DMS 273 treated with DMSO at 0.1 percent for 48 hours (cell line): ENCODE results near the gene FBLN2.

ENCODE experiments used
- DNase-seq: peaks from one replicate; lab custom pipeline; 2025; lab: John Stamatoyannopoulos, UW

Gene FBLN2

GRCh38 chr3:13605555-13605954, 56.6 kb downstream of the FBLN2 start:
- no peak for DNase-seq

- DNase-seq, result no peak
Observed at GRCh38 chr3:13607821-13608597, 59.1 kb downstream of the FBLN2 start.

GRCh38 chr3:13608969-13609725, 60.2 kb downstream of the FBLN2 start:
- no peak for DNase-seq

GRCh38 chr3:13610006-13610570, 61.2 kb downstream of the FBLN2 start:
- no peak for DNase-seq

- DNase-seq, result no peak
Observed at GRCh38 chr3:13611221-13611620, 62.3 kb downstream of the FBLN2 start.

GRCh38 chr3:13612829-13613228, 63.9 kb downstream of the FBLN2 start:
- no peak for DNase-seq

GRCh38 chr3:13613343-13614190, 64.6 kb downstream of the FBLN2 start:
- DNase-seq, result no peak

- DNase-seq, result no peak
Observed at GRCh38 chr3:13614607-13615006, 65.7 kb downstream of the FBLN2 start.

GRCh38 chr3:13615019-13615528, 66.1 kb downstream of the FBLN2 start:
- DNase-seq, result no peak

GRCh38 chr3:13616359-13616758, 67.4 kb downstream of the FBLN2 start:
- DNase-seq, result no peak

- no peak for DNase-seq
Observed at GRCh38 chr3:13617097-13617738, 68.3 kb downstream of the FBLN2 start.

- no peak for DNase-seq
Observed at GRCh38 chr3:13617981-13618380, 69.1 kb downstream of the FBLN2 start.

GRCh38 chr3:13618836-13619235, 69.9 kb downstream of the FBLN2 start:
- no peak for DNase-seq

- DNase-seq, result no peak
Observed at GRCh38 chr3:13619661-13620230, 70.8 kb downstream of the FBLN2 start.

GRCh38 chr3:13620281-13620680, 71.4 kb downstream of the FBLN2 start:
- DNase-seq, result no peak

- DNase-seq, result no peak
Observed at GRCh38 chr3:13620776-13621365, 71.9 kb downstream of the FBLN2 start.

- no peak for DNase-seq
Observed at GRCh38 chr3:13621381-13622221, 72.7 kb downstream of the FBLN2 start.

- no peak for DNase-seq
Observed at GRCh38 chr3:13622356-13622755, 73.4 kb downstream of the FBLN2 start.

GRCh38 chr3:13623101-13623654, 74.3 kb downstream of the FBLN2 start:
- no peak for DNase-seq
